MM.1S (cell line): Measurements from ENCODE around the gene GTF2H1.

Source experiments
- DNase-seq: peaks from one replicate; pipeline ENCODE4 v3.0.0-alpha.2; 2015
- H2AFZ ChIP-seq: fragments of 300-600 bp; sonication (generic); 2 replicates; pipeline ENCODE4 v1.6.0; 2016; ENCODE audit warnings: antibody characterized with exemption, low read length
- H3F3A ChIP-seq: fragments of 300-600 bp; sonication (generic); 2 replicates; pipeline ENCODE4 v1.6.1; 2016; ENCODE audit warnings: mild to moderate bottlenecking, antibody characterized with exemption, low read length, moderate library complexity, mixed read lengths; ENCODE audit not compliant: insufficient read depth
- H3K27ac ChIP-seq: fragments of 300-600 bp; sonication (generic); 2 replicates; pipeline ENCODE4 v1.5.1; 2016; ENCODE audit warnings: mild to moderate bottlenecking, low read length
- H3K27me3 ChIP-seq: fragments of 300-600 bp; sonication (generic); replicated peaks from 2 replicates; pipeline ENCODE4 v1.6.0; 2016; ENCODE audit warnings: low read length; ENCODE audit not compliant: insufficient read depth
- H3K36me3 ChIP-seq: fragments of 300-600 bp; sonication (generic); replicated peaks from 2 replicates; pipeline ENCODE4 v1.6.1; 2016; ENCODE audit warnings: mild to moderate bottlenecking, low read length, mixed read lengths; ENCODE audit not compliant: insufficient read depth
- H3K4me1 ChIP-seq: fragments of 300-600 bp; sonication (generic); 2 replicates; pipeline ENCODE4 v1.6.1; 2016; ENCODE audit warnings: low read length, mixed read lengths
- H3K4me2 ChIP-seq: fragments of 300-600 bp; sonication (generic); 2 replicates; pipeline ENCODE4 v1.6.0; 2016; ENCODE audit warnings: low read depth, low read length
- H3K4me3 ChIP-seq: fragments of 300-600 bp; sonication (generic); 2 replicates; pipeline ENCODE4 v1.5.1; 2016; ENCODE audit warnings: low read length, mixed read lengths
- H3K79me2 ChIP-seq: fragments of 300-600 bp; sonication (generic); 2 replicates; pipeline ENCODE4 v1.6.1; 2016; ENCODE audit warnings: mixed run types, low read length, mixed read lengths
- H3K9ac ChIP-seq: fragments of 300-600 bp; sonication (generic); 2 replicates; pipeline ENCODE4 v1.6.1; 2016; ENCODE audit warnings: low read length, mixed read lengths
- H3K9me2 ChIP-seq: fragments of 300-600 bp; sonication (generic); replicated peaks from 2 replicates; pipeline ENCODE4 v1.6.1; 2016; ENCODE audit warnings: mild to moderate bottlenecking, low read length, mixed read lengths; ENCODE audit not compliant: insufficient read depth
- H3K9me3 ChIP-seq: fragments of 300-600 bp; sonication (generic); replicated peaks from 2 replicates; pipeline ENCODE4 v1.6.1; 2016; ENCODE audit warnings: mild to moderate bottlenecking, low read length, mixed read lengths; ENCODE audit not compliant: insufficient read depth
- H4K20me1 ChIP-seq: fragments of 300-600 bp; sonication (generic); 2 replicates; pipeline ENCODE4 v1.6.1; 2016; ENCODE audit warnings: mild to moderate bottlenecking, low read length, moderate library complexity, mixed read lengths; ENCODE audit not compliant: insufficient read depth
- CTCF ChIP-seq: fragments of 300-600 bp; sonication (generic); IDR thresholded peaks from 2 replicates; pipeline ENCODE4 v1.5.1; 2016; ENCODE audit warnings: antibody characterized with exemption, low read length, mixed read lengths
- EZH2 ChIP-seq: fragments of 300-600 bp; sonication (generic); optimal IDR thresholded peaks from 2 replicates; pipeline ENCODE3; 2017; ENCODE audit warnings: low read depth, mild to moderate bottlenecking, antibody characterized with exemption, low read length, mixed read lengths
- EZH2phosphoT487 ChIP-seq: fragments of 300-600 bp; sonication (generic); IDR thresholded peaks from 2 replicates; pipeline ENCODE4 v1.6.1; 2018; ENCODE audit warnings: antibody characterized with exemption, low read length

GTF2H1 gene

GRCh38 chr11:18309691-18310090 is 12.7 kb upstream of the GTF2H1 start:
- Histone ChIP-seq H2AFZ (no peak overlapping the region), H4K20me1 (no peaks in the 10 kb centered on the region), H3K9me2 (no peaks in the 10 kb centered on the region), H3K9me3 (no peaks in the 10 kb centered on the region), H3K27me3 (no peaks in the 10 kb centered on the region), H3K79me2 (peaks cover 5% of the 10 kb centered on the region; the same call in 1 of the 2 replicates), H3F3A (no peaks in the 10 kb centered on the region), H3K4me1 (no peaks in the 10 kb centered on the region), H3K36me3 (no peaks in the 10 kb centered on the region), H3K9ac (no peak overlapping the region), H3K27ac (no peak overlapping the region), H3K4me3 (no peak overlapping the region), H3K4me2 (no peak overlapping the region)
- no peak for DNase-seq
- TF ChIP-seq EZH2phosphoT487: no peak
- no peak for TF ChIP-seq CTCF
- no peak for TF ChIP-seq EZH2

- Histone ChIP-seq H3K9ac (no peak overlapping the region), H4K20me1 (no peaks in the 10 kb centered on the region), H3K4me1 (no peaks in the 10 kb centered on the region), H3K4me3 (no peak overlapping the region), H3K9me3 (no peaks in the 10 kb centered on the region), H3K36me3 (no peaks in the 10 kb centered on the region), H3F3A (no peaks in the 10 kb centered on the region), H3K9me2 (no peaks in the 10 kb centered on the region), H3K79me2 (peaks cover 12% of the 10 kb centered on the region; the same call in 1 of the 2 replicates), H2AFZ (no peak overlapping the region), H3K27ac (no peak overlapping the region), H3K4me2 (no peak overlapping the region), H3K27me3 (no peaks in the 10 kb centered on the region)
- TF ChIP-seq CTCF (no peak), EZH2phosphoT487 (no peak), EZH2 (no peak)
- no peak for DNase-seq
These were observed 11.5 kb upstream of the GTF2H1 start for GRCh38 chr11:18310800-18311340.

GRCh38 chr11:18312012-18312411 is 10.4 kb upstream of the GTF2H1 start:
- TF ChIP-seq EZH2 (no peak), EZH2phosphoT487 (no peak), CTCF (no peak)
- H3K4me2 ChIP-seq: no peak overlapping the region
- no peak for DNase-seq
- no peaks in the 10 kb centered on the region for H4K20me1 ChIP-seq
- H3K4me1 ChIP-seq: no peaks in the 10 kb centered on the region
- no peaks in the 10 kb centered on the region for H3K36me3 ChIP-seq
- no peak overlapping the region for H3K27ac ChIP-seq
- no peak overlapping the region for H3K4me3 ChIP-seq
- H3K27me3 ChIP-seq: no peaks in the 10 kb centered on the region
- no peak overlapping the region for H2AFZ ChIP-seq
- no peak overlapping the region for H3K9ac ChIP-seq
- no peaks in the 10 kb centered on the region for H3F3A ChIP-seq
- H3K79me2 ChIP-seq: peaks cover 19% of the 10 kb centered on the region; the same call in 1 of the 2 replicates
- no peaks in the 10 kb centered on the region for H3K9me3 ChIP-seq
- H3K9me2 ChIP-seq: no peaks in the 10 kb centered on the region
